ENCODE measurements around the gene SLC38A5. TPM values are rescaled to one million over a fixed set of nuclear protein-coding genes. Genes with fewer than 3 reads are reported as not detected.
"Not testable (repeated sequence)": the region's sequence is repeated elsewhere in the genome, so short reads cannot be mapped to it uniquely, and the experiment has no call there.

The SLC38A5 gene
- total RNA-seq (2021) (0.46 and 1.5 TPM in 2 replicates), Bru-seq, nascent RNA (percentile 23 among the genes with signal in this experiment), BruChase-seq, experiment 1, labeled RNA remaining after a 2-hour chase (percentile 22 among the genes with signal in this experiment), BruChase-seq, experiment 2, labeled RNA remaining after a 6-hour chase (percentile 22 among the genes with signal in this experiment)
- long read RNA-seq: 0 reads

DNA sequence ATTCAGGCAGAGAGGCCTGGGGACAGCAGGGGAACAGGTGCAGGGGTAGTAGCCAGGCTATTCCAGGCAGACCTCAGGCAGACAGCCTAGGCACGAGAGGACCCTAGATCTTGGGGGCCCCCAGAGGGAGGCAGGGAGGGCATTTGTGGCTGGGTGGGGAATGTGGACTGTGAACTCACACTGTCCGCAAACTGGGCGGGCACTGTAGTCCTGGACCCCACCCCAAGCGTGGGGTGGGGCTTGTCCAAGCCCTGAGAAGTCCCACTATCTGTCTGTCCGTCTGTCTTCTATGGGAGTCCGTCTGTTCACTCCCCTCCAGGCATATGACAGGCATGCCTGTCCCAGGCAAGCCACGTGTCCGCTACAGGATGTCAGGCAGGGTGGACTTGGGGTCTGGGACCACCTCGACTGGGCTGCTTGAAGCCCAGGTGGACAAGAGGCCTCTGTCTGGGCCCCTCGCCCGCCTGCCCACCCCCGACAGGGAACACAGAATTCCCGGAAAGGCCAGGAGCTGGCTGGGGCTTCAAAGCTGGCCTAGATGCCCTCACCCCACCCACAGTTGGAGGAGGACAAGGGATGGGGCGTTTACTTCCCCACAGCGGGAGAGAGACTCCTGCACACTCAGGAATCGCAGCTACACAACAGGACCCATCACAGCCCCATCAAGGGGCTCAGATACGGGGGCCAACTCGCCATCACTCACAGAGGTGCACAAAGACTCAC, at the start of gene SLC38A5:
Gene SLC38A5 (minus strand): TSS at position 151 of the 723 bp plus-strand sequence. CDS start 2,336 bp downstream, outside the sequence.
- ChIA-PET POLR2A (ENCODE audit: unreplicated experiment) (no interaction called here), CTCF (no interaction called here)
- no peak within 1 kb of the TSS for H3K4me2 ChIP-seq
- H3K9me3 ChIP-seq (ENCODE audit: insufficient read depth, low read depth): no peaks in the 10 kb centered on the region
- H3K9me2 ChIP-seq (ENCODE audit: insufficient read depth): no peaks in the 10 kb centered on the region
- TF ChIP-seq CTCF (conservative IDR thresholded peaks at IDR 0.05): no peak
- TF ChIP-seq EZH2 (IDR thresholded peaks at IDR 0.05; ENCODE audit: low read depth): no peak
- no peaks in the 10 kb centered on the region for H3K36me3 ChIP-seq (ENCODE audit: low read depth)
- no peaks in the 10 kb centered on the region for H3K27me3 ChIP-seq (ENCODE audit: insufficient read depth, low read depth)
- intact Hi-C loops (cut with micrococcal nuclease; ENCODE audit: unreplicated experiment): no loop called here
- no peak within 1 kb of the TSS for H2AFZ ChIP-seq
- no peak for DNase-seq
- BruUV-seq (replicated peaks): no TSS peak
- no peaks in the 10 kb centered on the region for H3F3A ChIP-seq (ENCODE audit: insufficient read depth, low read depth)
- H3K4me3 ChIP-seq: no peak within 1 kb of the TSS
- no peaks in the 10 kb centered on the region for H3K79me2 ChIP-seq (ENCODE audit: low read depth)
- H3K4me1 ChIP-seq (replicated peaks; ENCODE audit: insufficient read depth): no peaks in the 10 kb centered on the region
- H4K20me1 ChIP-seq (ENCODE audit: insufficient read depth): no peaks in the 10 kb centered on the region
- no peak within 1 kb of the TSS for H3K27ac ChIP-seq

GRCh38 chrX:48519481-48519880, 49.4 kb upstream of the SLC38A5 start:
- H3F3A ChIP-seq (ENCODE audit: insufficient read depth, low read depth); H3K4me3 ChIP-seq; H3K79me2 ChIP-seq (ENCODE audit: low read depth); POLR2A ChIA-PET (ENCODE audit: unreplicated experiment); CTCF ChIA-PET; intact Hi-C loops (cut with micrococcal nuclease; ENCODE audit: unreplicated experiment); H3K27me3 ChIP-seq (ENCODE audit: insufficient read depth, low read depth); H2AFZ ChIP-seq; H3K27ac ChIP-seq; H4K20me1 ChIP-seq (ENCODE audit: insufficient read depth); H3K4me1 ChIP-seq (replicated peaks; ENCODE audit: insufficient read depth); H3K9me3 ChIP-seq (ENCODE audit: insufficient read depth, low read depth); BruUV-seq (replicated peaks); H3K4me2 ChIP-seq; DNase-seq; H3K9me2 ChIP-seq (ENCODE audit: insufficient read depth); H3K36me3 ChIP-seq (ENCODE audit: low read depth): not testable (repeated sequence)

GRCh38 chrX:48516987-48517386, 46.9 kb upstream of the SLC38A5 start:
- ChIA-PET POLR2A (ENCODE audit: unreplicated experiment) (no interaction called here), CTCF (no interaction called here)
- no peaks in the 10 kb centered on the region for H3K27me3 ChIP-seq (ENCODE audit: insufficient read depth, low read depth)
- H3K4me2 ChIP-seq: no peak overlapping the region
- no peaks in the 10 kb centered on the region for H3K36me3 ChIP-seq (ENCODE audit: low read depth)
- no peaks in the 10 kb centered on the region for H3F3A ChIP-seq (ENCODE audit: insufficient read depth, low read depth)
- TF ChIP-seq EZH2 (IDR thresholded peaks at IDR 0.05; ENCODE audit: low read depth): no peak
- TF ChIP-seq CTCF (conservative IDR thresholded peaks at IDR 0.05): no peak
- H3K9me3 ChIP-seq (ENCODE audit: insufficient read depth, low read depth): no peaks in the 10 kb centered on the region
- H3K4me3 ChIP-seq: no peak overlapping the region
- H3K9me2 ChIP-seq (ENCODE audit: insufficient read depth): no peaks in the 10 kb centered on the region
- H3K79me2 ChIP-seq (ENCODE audit: low read depth): 0 out of 2 replicates have a peak, but pooled peaks cover under 1% of the 10 kb centered on the region
- no peak for DNase-seq
- intact Hi-C loops (cut with micrococcal nuclease; ENCODE audit: unreplicated experiment): no loop called here
- H3K4me1 ChIP-seq (replicated peaks; ENCODE audit: insufficient read depth): no peaks in the 10 kb centered on the region
- H4K20me1 ChIP-seq (ENCODE audit: insufficient read depth): no peaks in the 10 kb centered on the region
- no peak overlapping the region for H3K27ac ChIP-seq
- BruUV-seq (replicated peaks): no TSS peak
- H2AFZ ChIP-seq: no peak overlapping the region

Data from PC-9 (cell line).